NB4 (cell line): Measurements from ENCODE around the gene SCFD2.

Experiments used
- MYC ChIP-seq: IDR thresholded peaks from 2 replicates; pipeline ENCODE4 v1.6.1; 2011; ENCODE audit warnings: low read depth, low read length
- POLR2A ChIP-seq: IDR thresholded peaks from 2 replicates; pipeline ENCODE4 v1.6.1; 2011; ENCODE audit warnings: mild to moderate bottlenecking; ENCODE audit not compliant: insufficient read length; ENCODE audit errors: extremely low read depth
- TF ChIP-seq, protein P1 (sequence below): IDR thresholded peaks from one replicate; pipeline ENCODE4 v1.5.1; 2012; ENCODE audit warnings: low read depth, low read length

DNA sequence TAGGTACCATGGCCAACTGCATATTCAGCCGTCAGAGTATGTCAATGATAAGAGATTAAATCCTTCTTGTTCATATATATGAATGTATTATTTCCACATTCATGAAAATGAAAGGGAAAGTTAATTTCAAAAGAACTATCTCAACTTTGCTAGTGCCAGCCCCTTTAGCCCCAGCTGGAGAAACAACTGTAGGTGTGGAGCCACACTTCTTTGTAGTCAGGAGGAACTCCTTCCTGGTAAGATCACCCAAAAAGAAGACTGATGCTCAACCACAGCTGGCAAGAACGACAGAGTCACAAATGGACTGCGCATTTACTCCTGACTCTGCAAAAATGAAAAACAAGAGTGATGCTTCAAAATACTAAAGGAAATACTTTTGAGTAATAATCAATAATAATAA, 367.4 kb downstream of the SCFD2 start:
- TF ChIP-seq, protein P1, sequence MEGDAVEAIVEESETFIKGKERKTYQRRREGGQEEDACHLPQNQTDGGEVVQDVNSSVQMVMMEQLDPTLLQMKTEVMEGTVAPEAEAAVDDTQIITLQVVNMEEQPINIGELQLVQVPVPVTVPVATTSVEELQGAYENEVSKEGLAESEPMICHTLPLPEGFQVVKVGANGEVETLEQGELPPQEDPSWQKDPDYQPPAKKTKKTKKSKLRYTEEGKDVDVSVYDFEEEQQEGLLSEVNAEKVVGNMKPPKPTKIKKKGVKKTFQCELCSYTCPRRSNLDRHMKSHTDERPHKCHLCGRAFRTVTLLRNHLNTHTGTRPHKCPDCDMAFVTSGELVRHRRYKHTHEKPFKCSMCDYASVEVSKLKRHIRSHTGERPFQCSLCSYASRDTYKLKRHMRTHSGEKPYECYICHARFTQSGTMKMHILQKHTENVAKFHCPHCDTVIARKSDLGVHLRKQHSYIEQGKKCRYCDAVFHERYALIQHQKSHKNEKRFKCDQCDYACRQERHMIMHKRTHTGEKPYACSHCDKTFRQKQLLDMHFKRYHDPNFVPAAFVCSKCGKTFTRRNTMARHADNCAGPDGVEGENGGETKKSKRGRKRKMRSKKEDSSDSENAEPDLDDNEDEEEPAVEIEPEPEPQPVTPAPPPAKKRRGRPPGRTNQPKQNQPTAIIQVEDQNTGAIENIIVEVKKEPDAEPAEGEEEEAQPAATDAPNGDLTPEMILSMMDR = no peak
- TF ChIP-seq POLR2A = no peak
- TF ChIP-seq MYC = no peak
